Right forelimb (tissue), 1 donor: ENCODE measurements around the gene TP53BP2.
"Not testable (repeated sequence)": the region's sequence is repeated elsewhere in the genome, so short reads cannot be mapped to it uniquely, and the experiment has no call there.

Source experiments
- DNase-seq: peaks from one replicate; pipeline ENCODE4 v3.0.0-alpha.2; 2018

Gene TP53BP2

GRCh38 chr1:223853748-223854147 lies 8.0 kb upstream of the TP53BP2 start:
- no peak for DNase-seq

GRCh38 chr1:223853275-223853674 lies 7.5 kb upstream of the TP53BP2 start:
- no peak for DNase-seq

GRCh38 chr1:223852337-223852736 lies 6.6 kb upstream of the TP53BP2 start:
- no peak for DNase-seq

- DNase-seq: no peak
Measured at GRCh38 chr1:223849352-223850254, 3.9 kb upstream of the TP53BP2 start.

- DNase-seq: no peak
Measured at GRCh38 chr1:223848536-223848935, 2.8 kb upstream of the TP53BP2 start.

- no peak for DNase-seq
Measured at GRCh38 chr1:223847781-223848345, 2.1 kb upstream of the TP53BP2 start.

GRCh38 chr1:223845037-223845809 lies 524 bp downstream of the TP53BP2 start:
- DNase-seq: peak; percentile 90

- DNase-seq: peak; percentile 47
Measured at GRCh38 chr1:223844787-223845036, 1.0 kb downstream of the TP53BP2 start.

GRCh38 chr1:223843934-223844786 lies 1.6 kb downstream of the TP53BP2 start:
- no peak for DNase-seq

GRCh38 chr1:223842784-223843183 lies 3.0 kb downstream of the TP53BP2 start:
- no peak for DNase-seq

- not testable (repeated sequence) for DNase-seq
Measured at GRCh38 chr1:223841977-223842623, 3.6 kb downstream of the TP53BP2 start.

- no peak for DNase-seq
Measured at GRCh38 chr1:223840254-223840653, 5.5 kb downstream of the TP53BP2 start.

GRCh38 chr1:223838125-223838854 lies 7.5 kb downstream of the TP53BP2 start:
- DNase-seq: no peak

- no peak for DNase-seq
Measured at GRCh38 chr1:223837687-223838086, 8.1 kb downstream of the TP53BP2 start.

- no peak for DNase-seq
Measured at GRCh38 chr1:223837206-223837605, 8.5 kb downstream of the TP53BP2 start.

GRCh38 chr1:223836586-223836985 lies 9.2 kb downstream of the TP53BP2 start:
- DNase-seq: no peak

GRCh38 chr1:223835754-223836153 lies 10.0 kb downstream of the TP53BP2 start:
- no peak for DNase-seq

GRCh38 chr1:223834660-223835263 lies 11.0 kb downstream of the TP53BP2 start:
- DNase-seq: no peak

- no peak for DNase-seq
Measured at GRCh38 chr1:223833948-223834347, 11.8 kb downstream of the TP53BP2 start.

GRCh38 chr1:223832637-223832943 lies 13.2 kb downstream of the TP53BP2 start:
- DNase-seq: no peak
